A204.1 (cell line): ENCODE measurements around the gene OSBPL8.
"Not testable (repeated sequence)": the region's sequence is repeated elsewhere in the genome, so short reads cannot be mapped to it uniquely, and the experiment has no call there.

Experiments
- FAIRE-seq: peaks from 2 replicates; lab custom pipeline; 2012; peaks lifted over from hg19 to GRCh38; lab: Jason Lieb, UNC

OSBPL8 gene

DNA sequence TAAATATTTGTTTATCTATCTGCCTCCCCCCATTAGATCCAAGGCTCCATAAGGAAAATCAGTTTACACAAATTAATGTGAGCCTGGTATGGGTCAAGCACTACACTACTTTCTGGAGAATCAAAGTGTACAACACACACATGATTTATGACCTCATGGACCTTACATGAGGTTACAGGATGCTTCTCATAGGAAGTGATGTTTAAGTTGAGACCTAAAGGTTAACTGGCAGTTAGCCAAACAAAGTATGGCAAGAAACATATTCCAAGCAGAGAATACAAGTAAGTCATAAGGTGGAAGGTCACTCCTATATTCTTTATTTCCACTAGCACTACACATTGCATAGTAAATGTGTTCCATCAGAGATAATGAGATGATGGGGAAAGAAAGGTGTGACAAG, 39.2 kb downstream of the OSBPL8 start:
- FAIRE-seq = no peak

GRCh38 chr12:76519538-76519937, 40.0 kb downstream of the OSBPL8 start:
- no peak for FAIRE-seq

DNA sequence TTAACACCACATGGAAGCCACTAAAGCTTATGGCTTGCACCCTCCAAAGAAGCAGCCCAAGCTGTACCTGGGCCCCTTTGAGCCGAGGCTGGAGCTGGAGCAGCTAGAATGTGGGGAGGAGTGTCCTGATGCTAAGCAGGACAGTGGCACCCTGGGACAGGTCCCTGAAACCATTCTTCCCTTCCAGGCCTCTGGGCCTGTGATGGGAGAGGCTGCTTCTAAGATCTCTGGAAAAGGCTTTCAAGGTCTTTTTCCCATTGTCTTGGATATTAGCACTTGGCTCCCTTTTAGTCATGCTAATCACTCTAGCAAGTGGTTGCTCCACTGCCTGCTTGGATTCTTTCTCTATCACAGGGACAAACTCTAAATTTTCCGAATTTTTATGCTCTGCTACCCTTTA, 40.9 kb downstream of the OSBPL8 start:
- no peak for FAIRE-seq

GRCh38 chr12:76515271-76515670, 44.3 kb downstream of the OSBPL8 start:
- no peak for FAIRE-seq

- not testable (repeated sequence) for FAIRE-seq
Measured at GRCh38 chr12:76511116-76511716, 48.4 kb downstream of the OSBPL8 start.

DNA sequence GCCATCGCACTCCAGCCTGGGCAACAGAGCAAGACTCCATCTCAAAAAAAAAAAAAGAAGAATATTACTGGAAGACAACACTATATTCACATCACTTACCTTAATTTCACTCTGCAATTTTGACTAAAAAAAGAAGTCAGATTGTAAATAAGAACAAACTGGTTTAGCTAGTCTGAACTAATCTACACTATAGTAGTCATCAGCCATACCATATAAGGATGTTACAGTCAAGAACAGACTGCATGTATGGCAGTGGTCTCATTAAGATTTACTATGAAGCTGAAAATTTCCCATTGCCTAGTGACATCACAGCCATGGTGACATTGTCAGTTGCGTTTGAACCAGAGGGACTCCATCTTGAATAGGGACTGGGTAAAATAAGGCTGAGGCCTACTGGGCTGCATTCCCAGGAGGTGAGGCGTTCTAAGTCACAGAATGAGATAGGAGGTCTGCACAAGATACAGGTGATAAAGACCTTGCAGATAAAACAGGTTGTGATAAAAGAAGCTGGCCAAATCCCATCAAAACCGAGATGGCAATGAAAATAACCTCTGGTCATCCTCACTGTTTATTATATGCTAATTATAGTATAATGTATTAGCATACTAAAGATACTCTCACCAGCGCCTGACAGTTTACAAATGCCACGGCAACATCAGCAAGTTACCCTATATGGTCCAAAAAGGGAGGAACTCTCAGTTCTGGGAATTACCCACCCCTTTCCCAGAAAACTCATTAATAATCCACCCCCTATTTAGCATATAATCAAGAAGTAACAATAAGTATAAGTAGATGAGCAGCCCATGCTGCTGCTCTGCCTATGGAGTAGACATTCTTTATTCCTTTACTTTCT, 51.2 kb downstream of the OSBPL8 start:
- FAIRE-seq = no peak

GRCh38 chr12:76506149-76506548, 53.4 kb downstream of the OSBPL8 start:
- FAIRE-seq = no peak

GRCh38 chr12:76505050-76505449, 54.5 kb downstream of the OSBPL8 start:
- FAIRE-seq = no peak

DNA sequence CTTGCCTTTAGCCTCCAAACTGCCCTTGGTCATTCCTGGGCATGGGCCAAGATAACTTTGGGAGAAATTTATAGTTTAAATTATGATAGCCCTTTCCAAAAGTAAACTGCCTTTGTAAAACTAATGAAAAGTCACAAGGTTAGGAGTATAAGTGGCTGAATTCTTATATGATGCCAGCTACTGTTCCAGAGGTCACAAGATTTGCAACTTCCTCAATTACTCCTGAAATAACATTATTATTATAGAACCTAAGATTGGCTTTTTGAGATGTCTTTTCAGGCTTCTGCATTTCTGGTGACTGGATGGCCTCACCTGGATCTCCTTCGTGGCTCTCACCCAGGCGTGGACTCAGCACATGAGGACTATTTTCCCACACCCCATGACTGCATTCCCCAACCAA, 55.0 kb downstream of the OSBPL8 start:
- no peak for FAIRE-seq

GRCh38 chr12:76503957-76504356, 55.6 kb downstream of the OSBPL8 start:
- FAIRE-seq = no peak

GRCh38 chr12:76501390-76501789, 58.2 kb downstream of the OSBPL8 start:
- FAIRE-seq = no peak

DNA sequence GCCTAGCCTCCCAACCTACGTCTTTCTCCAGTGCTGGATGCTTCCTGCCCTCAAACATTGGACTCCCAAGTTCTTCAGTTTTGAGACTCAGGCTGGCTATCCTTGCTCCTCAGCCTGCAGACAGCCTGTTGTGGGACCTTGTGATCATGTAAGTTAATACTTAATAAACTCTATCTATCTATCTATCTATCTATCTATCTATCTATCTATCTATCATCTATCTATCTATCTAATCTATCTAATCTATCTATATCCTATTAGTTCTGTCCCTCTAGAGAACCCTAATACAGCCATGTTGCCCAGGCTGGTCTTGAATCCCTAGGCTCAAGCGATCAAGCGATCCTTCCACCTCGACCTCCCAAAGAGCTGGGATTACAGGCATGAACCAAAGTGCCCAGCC, 60.4 kb downstream of the OSBPL8 start:
- FAIRE-seq = not testable (repeated sequence)

GRCh38 chr12:76495556-76495955, 64.0 kb downstream of the OSBPL8 start:
- no peak for FAIRE-seq

- peak; percentile 41 for FAIRE-seq
Measured at GRCh38 chr12:76491292-76491691, 68.3 kb downstream of the OSBPL8 start.

DNA sequence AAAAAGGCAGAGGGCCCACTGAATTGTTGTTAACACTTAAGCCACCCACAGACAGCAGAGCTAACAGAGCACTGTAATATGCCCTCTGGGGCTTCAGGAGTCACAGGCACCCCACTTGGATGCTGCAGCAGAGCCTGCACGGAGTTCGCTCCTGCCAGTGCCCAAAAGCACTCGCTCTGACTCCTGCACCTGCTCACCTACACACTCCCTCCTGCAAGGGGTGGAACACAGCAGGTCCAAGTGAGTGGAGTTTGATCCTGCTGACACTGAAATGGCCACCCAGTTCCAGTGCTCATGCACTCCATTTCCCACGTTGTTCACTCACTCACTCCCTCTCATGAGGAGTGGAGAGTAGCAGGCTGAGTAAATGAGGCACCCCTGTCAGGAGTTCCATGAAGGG, 68.8 kb downstream of the OSBPL8 start:
- no peak for FAIRE-seq

DNA sequence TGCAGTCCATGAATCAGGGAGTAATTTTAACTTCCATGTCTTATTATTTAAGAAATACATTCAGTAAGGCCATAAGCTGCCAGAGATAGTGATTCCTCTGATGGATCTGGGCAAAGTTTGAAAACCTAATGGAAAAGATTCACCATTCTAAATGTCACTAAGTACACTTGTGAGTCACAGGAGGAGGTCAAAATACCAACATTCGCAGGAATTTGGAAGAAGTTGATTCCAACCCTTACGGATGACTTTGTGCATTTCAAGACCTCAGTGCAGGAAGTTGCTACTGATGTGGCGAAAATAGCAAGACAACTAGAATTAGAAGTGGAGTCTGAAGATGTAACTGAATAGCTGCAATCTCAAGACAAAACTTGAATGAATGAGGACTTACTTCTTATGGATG, 69.8 kb downstream of the OSBPL8 start:
- FAIRE-seq = no peak

GRCh38 chr12:76486011-76486410, 73.6 kb downstream of the OSBPL8 start:
- FAIRE-seq = no peak

GRCh38 chr12:76480796-76481195, 78.8 kb downstream of the OSBPL8 start:
- FAIRE-seq = no peak

- FAIRE-seq = no peak
Measured at GRCh38 chr12:76478045-76478444, 81.5 kb downstream of the OSBPL8 start.

DNA sequence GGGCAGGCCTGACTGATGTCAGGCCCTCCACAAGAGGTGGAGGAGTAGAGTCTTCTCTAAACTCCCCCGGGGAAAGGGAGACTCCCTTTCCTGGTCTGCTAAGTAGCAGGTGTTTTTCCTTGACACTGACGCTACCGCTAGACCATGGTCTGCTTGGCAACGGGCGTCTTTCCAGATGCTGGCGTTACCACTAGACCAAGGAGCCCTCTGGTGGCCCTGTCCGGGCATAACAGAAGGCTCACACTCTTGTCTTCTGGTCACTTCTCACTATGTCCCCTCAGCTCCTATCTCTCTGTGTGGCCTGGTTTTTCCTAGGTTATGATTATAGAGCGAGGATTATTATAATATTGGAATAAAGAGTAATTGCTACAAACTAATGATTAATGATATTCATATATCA, 86.7 kb downstream of the OSBPL8 start:
- not testable (repeated sequence) for FAIRE-seq

- FAIRE-seq = no peak
Measured at GRCh38 chr12:76471579-76471978, 88.0 kb downstream of the OSBPL8 start.

- no peak for FAIRE-seq
Measured at GRCh38 chr12:76470028-76470939, 89.3 kb downstream of the OSBPL8 start.

- FAIRE-seq = no peak
Measured at GRCh38 chr12:76464631-76465166, 94.9 kb downstream of the OSBPL8 start.
